Chondrocyte (in vitro differentiated cells): ENCODE data around the gene BMP2K. TPM values are rescaled to one million over a fixed set of nuclear protein-coding genes. Genes with fewer than 3 reads are reported as not detected.

ENCODE experiments used
- DNase-seq: peaks from one replicate; pipeline ENCODE4 v3.0.0; 2021; ENCODE audit warnings: mixed read lengths, low spot score
- H3K27ac Mint-ChIP-seq: one replicate; pipeline ENCODE4 v1.8.0; 2021; ENCODE audit warnings: mild to moderate bottlenecking, moderate library complexity, mixed read lengths; ENCODE audit not compliant: unreplicated experiment
- H3K27me3 Mint-ChIP-seq: 2 replicates; pipeline ENCODE4 v1.8.0; 2021; ENCODE audit warnings: low read depth, mixed read lengths
- H3K36me3 Mint-ChIP-seq: 2 replicates; pipeline ENCODE4 v1.8.0; 2021; ENCODE audit warnings: low read depth, mixed read lengths
- H3K4me1 Mint-ChIP-seq: 2 replicates; pipeline ENCODE4 v1.8.0; 2021; ENCODE audit warnings: low read depth, mild to moderate bottlenecking, mixed read lengths
- H3K4me3 Mint-ChIP-seq: one replicate; pipeline ENCODE4 v1.8.0; 2021; ENCODE audit warnings: mild to moderate bottlenecking, moderate library complexity, mixed read lengths; ENCODE audit not compliant: unreplicated experiment
- H3K9me3 Mint-ChIP-seq: 2 replicates; pipeline ENCODE4 v1.8.0; 2021; ENCODE audit warnings: low read depth, mixed read lengths
- total RNA-seq: library from RNA; stranded (reverse); gene quantifications from 3 replicates; pipeline ENCODE4 v1.2.1, GENCODE V29; 2021
- TF ChIP-seq, protein P1 (sequence below): fragments of 200-600 bp; sonication (generic); IDR thresholded peaks from 2 replicates; pipeline ENCODE4 v1.5.0; 2021; ENCODE audit warnings: antibody characterized with exemption, mild to moderate bottlenecking, moderate library complexity

BMP2K gene
- total RNA-seq, 1 donor from 2014 or later, result 20.8 TPM

DNA sequence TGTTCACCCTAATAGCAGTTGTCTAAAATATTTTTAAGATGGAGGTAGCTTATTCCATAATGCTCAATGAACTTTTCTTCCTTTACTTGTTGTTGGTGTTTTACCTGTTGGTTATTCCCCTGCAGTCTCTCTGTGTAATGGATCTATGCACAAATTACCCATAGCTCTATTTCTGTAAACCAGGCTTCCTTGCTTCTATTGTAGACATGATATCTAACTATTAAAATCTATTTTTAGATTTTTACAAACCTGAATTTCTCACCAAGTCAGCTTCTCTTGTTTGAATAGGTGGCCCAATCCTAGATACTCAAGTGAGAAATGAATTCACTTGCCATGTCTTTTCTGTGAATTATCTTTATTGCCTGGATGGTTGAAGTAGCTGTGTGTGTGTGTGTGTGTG lies 24.8 kb downstream of the BMP2K start:
- Mint-ChIP-seq H3K27me3 (no peaks in the 10 kb centered on the region), H3K4me1 (peaks cover 4% of the 10 kb centered on the region), H3K36me3 (peaks cover 1% of the 10 kb centered on the region), H3K9me3 (peaks cover 4% of the 10 kb centered on the region), H3K27ac (no peak overlapping the region), H3K4me3 (no peak overlapping the region)
- TF ChIP-seq, protein P1, sequence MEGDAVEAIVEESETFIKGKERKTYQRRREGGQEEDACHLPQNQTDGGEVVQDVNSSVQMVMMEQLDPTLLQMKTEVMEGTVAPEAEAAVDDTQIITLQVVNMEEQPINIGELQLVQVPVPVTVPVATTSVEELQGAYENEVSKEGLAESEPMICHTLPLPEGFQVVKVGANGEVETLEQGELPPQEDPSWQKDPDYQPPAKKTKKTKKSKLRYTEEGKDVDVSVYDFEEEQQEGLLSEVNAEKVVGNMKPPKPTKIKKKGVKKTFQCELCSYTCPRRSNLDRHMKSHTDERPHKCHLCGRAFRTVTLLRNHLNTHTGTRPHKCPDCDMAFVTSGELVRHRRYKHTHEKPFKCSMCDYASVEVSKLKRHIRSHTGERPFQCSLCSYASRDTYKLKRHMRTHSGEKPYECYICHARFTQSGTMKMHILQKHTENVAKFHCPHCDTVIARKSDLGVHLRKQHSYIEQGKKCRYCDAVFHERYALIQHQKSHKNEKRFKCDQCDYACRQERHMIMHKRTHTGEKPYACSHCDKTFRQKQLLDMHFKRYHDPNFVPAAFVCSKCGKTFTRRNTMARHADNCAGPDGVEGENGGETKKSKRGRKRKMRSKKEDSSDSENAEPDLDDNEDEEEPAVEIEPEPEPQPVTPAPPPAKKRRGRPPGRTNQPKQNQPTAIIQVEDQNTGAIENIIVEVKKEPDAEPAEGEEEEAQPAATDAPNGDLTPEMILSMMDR, result no peak
- DNase-seq, result no peak

DNA sequence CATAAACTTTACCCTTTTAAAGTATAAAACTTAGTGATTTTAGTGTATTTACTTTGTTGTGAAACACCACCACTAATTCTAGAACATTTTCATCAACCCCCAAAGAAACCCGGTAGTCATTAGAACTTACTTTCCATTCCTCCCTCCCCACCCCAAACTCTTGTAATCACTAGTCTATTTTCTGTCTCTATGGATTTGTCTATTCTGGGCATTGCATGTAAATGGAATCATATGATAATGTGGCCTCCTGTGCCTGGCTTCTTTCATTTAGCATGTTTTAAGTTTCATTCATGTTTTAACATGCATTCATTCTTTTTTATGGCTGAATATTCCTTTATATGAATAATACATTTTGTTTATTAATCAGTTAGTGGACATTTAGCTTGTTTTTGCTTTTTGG lies 27.8 kb downstream of the BMP2K start:
- Mint-ChIP-seq H3K9me3 (peaks cover 15% of the 10 kb centered on the region), H3K27me3 (no peaks in the 10 kb centered on the region), H3K4me1 (peaks cover 4% of the 10 kb centered on the region), H3K36me3 (peaks cover 12% of the 10 kb centered on the region), H3K4me3 (no peak overlapping the region), H3K27ac (no peak overlapping the region)
- TF ChIP-seq, protein P1, result no peak
- no peak for DNase-seq

DNA sequence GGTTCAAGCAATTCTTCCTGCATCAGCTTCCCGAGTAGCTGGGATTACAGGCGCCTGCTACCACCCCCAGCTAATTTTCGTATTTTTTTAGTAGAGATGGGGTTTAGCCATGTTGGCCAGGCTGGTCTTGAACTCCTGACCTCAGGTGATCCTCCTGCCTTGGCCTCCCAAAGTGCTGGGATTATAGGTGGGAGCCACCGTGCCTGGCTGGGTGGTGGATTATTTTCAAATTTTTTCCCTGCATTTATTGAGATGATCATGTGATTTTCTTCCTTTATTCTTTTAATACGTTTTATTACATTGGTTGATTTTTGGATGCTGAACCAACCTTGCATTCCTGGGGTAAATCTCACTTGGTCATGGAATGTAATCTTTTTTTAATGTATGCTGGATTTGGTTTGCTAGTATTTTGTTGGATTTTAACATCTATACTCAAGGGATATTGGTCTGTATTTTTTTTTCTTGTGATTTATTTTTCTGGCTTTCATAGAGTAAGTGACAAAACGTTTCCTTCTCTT lies 30.9 kb downstream of the BMP2K start:
- Mint-ChIP-seq H3K9me3 (peaks cover 15% of the 10 kb centered on the region), H3K27ac (no peak overlapping the region), H3K4me1 (peaks cover 8% of the 10 kb centered on the region), H3K27me3 (no peaks in the 10 kb centered on the region), H3K36me3 (peaks cover 12% of the 10 kb centered on the region), H3K4me3 (no peak overlapping the region)
- TF ChIP-seq, protein P1, result no peak
- no peak for DNase-seq

DNA sequence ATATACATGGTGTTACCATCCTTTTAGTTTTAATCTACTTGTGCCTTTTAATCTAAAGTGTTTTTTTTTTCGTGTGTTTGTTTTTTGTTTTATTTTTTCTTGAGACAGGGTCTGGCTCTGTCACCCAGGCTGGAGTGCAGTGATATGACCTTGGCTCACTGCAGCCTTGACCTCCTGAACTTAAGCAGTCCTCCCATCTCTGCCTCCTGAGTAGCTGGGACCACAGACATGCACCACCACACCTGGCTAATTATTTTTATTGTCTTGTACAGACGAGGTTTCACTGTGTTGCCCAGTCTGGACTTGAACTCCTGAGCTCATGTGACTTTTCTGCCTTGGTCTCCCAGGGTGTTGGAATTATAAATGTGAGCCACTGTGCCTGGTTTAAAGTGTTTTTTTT lies 33.1 kb downstream of the BMP2K start:
- Mint-ChIP-seq H3K4me3 (no peak overlapping the region), H3K27ac (no peak overlapping the region), H3K4me1 (peaks cover 8% of the 10 kb centered on the region), H3K36me3 (peaks cover 12% of the 10 kb centered on the region), H3K9me3 (peaks cover 15% of the 10 kb centered on the region), H3K27me3 (no peaks in the 10 kb centered on the region)
- DNase-seq, result no peak
- TF ChIP-seq, protein P1, result no peak

DNA sequence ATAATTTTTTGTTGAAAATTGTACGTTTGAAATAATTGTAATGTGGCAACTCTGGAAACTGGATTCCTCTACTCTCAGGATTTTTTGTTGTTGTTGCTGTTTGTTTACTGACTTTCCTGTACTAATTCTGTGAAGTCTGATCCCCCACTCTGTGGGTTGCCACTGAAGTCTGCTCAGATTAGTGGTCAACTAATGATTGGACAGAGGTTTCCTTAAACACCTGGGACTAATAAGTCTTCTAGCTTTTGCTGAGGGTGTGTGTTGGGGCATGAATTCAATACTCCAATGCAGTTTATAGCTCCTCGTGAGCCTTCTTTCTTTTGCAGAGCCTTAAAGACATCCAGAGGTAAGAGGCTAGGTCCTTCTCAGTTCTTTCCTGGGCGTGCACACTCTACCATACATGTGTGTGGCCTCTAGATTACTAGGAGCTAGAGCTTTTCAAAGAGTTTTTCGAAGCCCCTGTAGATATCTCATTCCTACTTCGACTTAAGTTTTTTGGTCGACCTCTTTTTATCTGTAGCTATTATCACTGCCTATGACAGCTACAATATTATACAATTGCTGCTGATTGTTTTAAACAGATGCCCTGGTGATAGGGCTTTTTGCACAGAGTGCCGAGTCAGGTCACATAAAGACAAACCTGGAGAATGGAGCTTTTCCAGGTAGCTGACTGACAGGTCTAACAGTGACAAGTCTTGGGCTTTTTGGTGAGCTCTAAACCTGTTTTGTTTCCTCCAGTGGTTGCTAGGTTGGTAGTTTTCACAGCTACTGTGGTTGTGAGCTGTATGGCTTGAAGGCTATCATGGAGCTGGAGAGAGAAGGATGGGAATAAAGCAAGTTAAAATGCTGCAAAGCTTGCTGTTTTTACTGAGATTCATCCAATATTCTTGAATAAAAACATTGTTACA lies 34.0 kb downstream of the BMP2K start:
- Mint-ChIP-seq H3K4me1 (peaks cover 8% of the 10 kb centered on the region), H3K27me3 (no peaks in the 10 kb centered on the region), H3K4me3 (no peak overlapping the region), H3K9me3 (peaks cover 12% of the 10 kb centered on the region), H3K36me3 (peaks cover 11% of the 10 kb centered on the region), H3K27ac (no peak overlapping the region)
- TF ChIP-seq, protein P1, result no peak
- no peak for DNase-seq
